ENCODE measurements around the gene CNGA3.
"Not testable (repeated sequence)": the region's sequence is repeated elsewhere in the genome, so short reads cannot be mapped to it uniquely, and the experiment has no call there.

CNGA3 gene

DNA sequence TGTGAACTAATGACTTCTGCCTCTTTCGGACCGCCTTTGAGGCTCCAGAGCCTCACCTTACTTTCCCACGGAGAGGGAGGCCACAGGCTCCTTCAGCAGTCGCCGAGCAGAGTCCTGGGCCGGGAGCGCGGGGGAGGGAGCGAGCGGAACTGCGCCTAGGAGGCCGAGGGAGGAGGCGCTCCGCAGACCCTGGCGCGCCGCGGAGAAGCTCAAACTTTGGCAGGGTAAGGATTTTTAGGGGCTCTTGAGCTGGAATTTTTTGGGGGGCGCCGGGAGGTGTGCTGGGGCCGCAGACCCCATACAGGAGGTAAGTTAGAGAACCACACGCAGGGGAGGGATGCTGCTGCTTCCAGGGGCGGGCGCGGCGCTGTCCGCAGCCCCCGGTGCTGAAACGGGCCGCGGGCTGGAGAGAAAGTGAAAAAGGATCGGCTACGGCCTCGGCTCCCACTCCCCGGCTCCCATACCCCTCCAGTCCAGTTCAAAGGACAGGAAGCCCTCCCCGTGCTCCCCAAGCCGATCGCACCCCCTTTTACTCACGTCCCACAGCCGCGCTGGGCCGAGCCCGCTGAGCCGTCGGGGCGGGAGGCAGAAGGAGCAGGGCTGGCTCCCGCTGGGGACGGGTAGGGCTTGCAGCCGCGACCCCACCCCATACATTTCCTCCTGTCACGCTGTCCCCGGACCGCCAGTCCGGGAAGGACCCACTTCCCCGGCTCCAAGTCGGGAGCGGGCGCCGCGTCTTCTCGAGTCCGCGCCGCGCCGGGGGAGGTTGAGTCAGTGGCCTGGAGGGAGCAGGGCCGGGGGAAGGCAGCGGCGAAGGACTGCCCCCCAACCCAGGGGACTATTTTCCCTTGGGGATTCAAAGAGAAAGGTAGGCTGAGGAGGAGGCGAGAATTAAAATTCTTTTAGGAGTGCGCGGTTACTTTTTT, at the start of gene CNGA3:
CNGA3 (plus strand) TSS at position 146 of the 926 bp plus-strand sequence. CDS start 23,520 bp downstream, outside the sequence.
- Histone ChIP-seq H3K4me3 (ENCODE audit: low read length) (peak within 1 kb of the TSS; percentile 22; the same call in 1 of the 2 replicates), H3K27me3 (ENCODE audit: control insufficient read depth, insufficient read depth, low read length) (peaks cover 38% of the 10 kb centered on the region), H3K4me1 (ENCODE audit: control insufficient read depth, insufficient read depth, low read length) (peaks cover 7% of the 10 kb centered on the region), H3K27ac (ENCODE audit: low read length) (no peak within 1 kb of the TSS), H3K9me3 (ENCODE audit: control insufficient read depth, insufficient read depth, low read length) (no peaks in the 10 kb centered on the region), H3K36me3 (ENCODE audit: control insufficient read depth, insufficient read depth, low read length) (no peaks in the 10 kb centered on the region)
- no peak for DNase-seq (ENCODE audit: low read depth, low spot score)
- no CpG with 5 or more reads among the region's 72 CpGs for WGBS (ENCODE audit: insufficient coverage, insufficient read length)

- no peaks in the 10 kb centered on the region for H3K4me1 ChIP-seq (ENCODE audit: control insufficient read depth, insufficient read depth, low read length)
- no CpG with 5 or more reads among the region's 12 CpGs for WGBS (ENCODE audit: insufficient coverage, insufficient read length)
- no peaks in the 10 kb centered on the region for H3K27me3 ChIP-seq (ENCODE audit: control insufficient read depth, insufficient read depth, low read length)
- H3K9me3 ChIP-seq (ENCODE audit: control insufficient read depth, insufficient read depth, low read length), result no peaks in the 10 kb centered on the region
- no peaks in the 10 kb centered on the region for H3K36me3 ChIP-seq (ENCODE audit: control insufficient read depth, insufficient read depth, low read length)
- no peak for DNase-seq (ENCODE audit: low read depth, low spot score)
- no peak overlapping the region for H3K27ac ChIP-seq (ENCODE audit: low read length)
- no peak overlapping the region for H3K4me3 ChIP-seq (ENCODE audit: low read length)
Measured at GRCh38 chr2:98297817-98298682, 48.2 kb upstream of the CNGA3 start.

GRCh38 chr2:98298683-98299164, 47.5 kb upstream of the CNGA3 start:
- Histone ChIP-seq H3K4me3 (ENCODE audit: low read length) (no peak overlapping the region), H3K27me3 (ENCODE audit: control insufficient read depth, insufficient read depth, low read length) (no peaks in the 10 kb centered on the region), H3K9me3 (ENCODE audit: control insufficient read depth, insufficient read depth, low read length) (no peaks in the 10 kb centered on the region), H3K4me1 (ENCODE audit: control insufficient read depth, insufficient read depth, low read length) (no peaks in the 10 kb centered on the region), H3K27ac (ENCODE audit: low read length) (no peak overlapping the region), H3K36me3 (ENCODE audit: control insufficient read depth, insufficient read depth, low read length) (no peaks in the 10 kb centered on the region)
- no peak for DNase-seq (ENCODE audit: low read depth, low spot score)
- no CpG with 5 or more reads among the region's 6 CpGs for WGBS (ENCODE audit: insufficient coverage, insufficient read length)

DNA sequence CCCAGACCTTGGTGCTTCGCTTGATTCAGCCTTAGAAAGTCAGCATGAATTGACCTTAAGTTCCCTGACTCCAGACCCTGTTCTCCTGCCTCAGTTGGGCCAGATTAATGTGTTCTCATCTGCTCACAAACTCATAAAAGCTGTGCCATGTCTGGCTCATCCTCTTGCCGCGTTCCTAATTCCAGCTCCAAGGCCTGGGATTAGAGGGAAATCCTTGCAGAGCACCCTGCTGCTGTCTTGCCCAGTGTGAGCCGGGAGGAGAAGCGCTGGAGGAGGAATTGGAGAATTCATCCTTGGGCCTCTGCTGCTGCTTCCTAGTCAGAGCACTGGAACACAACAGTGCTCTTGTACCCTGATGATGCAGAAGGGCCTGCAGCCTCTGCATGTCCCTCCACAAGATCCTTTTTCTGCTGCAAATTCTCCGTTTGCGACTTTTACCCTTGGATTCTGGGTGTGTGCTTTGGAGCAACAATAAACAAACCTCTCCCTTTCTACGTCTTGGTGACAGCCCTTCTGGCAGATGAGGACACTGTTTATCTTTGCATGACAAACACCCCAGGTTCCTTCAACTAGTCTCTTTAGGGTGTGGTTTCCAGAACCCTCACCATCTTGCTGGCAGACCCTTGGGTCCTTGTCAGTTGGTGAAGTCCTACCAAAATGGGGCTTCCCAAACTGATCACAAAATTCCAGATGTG, 46.9 kb upstream of the CNGA3 start:
- WGBS (ENCODE audit: insufficient coverage, insufficient read length), result no CpG with 5 or more reads among the region's 8 CpGs
- Histone ChIP-seq H3K27me3 (ENCODE audit: control insufficient read depth, insufficient read depth, low read length) (no peaks in the 10 kb centered on the region), H3K9me3 (ENCODE audit: control insufficient read depth, insufficient read depth, low read length) (no peaks in the 10 kb centered on the region), H3K27ac (ENCODE audit: low read length) (no peak overlapping the region), H3K4me1 (ENCODE audit: control insufficient read depth, insufficient read depth, low read length) (no peaks in the 10 kb centered on the region), H3K4me3 (ENCODE audit: low read length) (no peak overlapping the region), H3K36me3 (ENCODE audit: control insufficient read depth, insufficient read depth, low read length) (no peaks in the 10 kb centered on the region)
- DNase-seq (ENCODE audit: low read depth, low spot score), result no peak

DNA sequence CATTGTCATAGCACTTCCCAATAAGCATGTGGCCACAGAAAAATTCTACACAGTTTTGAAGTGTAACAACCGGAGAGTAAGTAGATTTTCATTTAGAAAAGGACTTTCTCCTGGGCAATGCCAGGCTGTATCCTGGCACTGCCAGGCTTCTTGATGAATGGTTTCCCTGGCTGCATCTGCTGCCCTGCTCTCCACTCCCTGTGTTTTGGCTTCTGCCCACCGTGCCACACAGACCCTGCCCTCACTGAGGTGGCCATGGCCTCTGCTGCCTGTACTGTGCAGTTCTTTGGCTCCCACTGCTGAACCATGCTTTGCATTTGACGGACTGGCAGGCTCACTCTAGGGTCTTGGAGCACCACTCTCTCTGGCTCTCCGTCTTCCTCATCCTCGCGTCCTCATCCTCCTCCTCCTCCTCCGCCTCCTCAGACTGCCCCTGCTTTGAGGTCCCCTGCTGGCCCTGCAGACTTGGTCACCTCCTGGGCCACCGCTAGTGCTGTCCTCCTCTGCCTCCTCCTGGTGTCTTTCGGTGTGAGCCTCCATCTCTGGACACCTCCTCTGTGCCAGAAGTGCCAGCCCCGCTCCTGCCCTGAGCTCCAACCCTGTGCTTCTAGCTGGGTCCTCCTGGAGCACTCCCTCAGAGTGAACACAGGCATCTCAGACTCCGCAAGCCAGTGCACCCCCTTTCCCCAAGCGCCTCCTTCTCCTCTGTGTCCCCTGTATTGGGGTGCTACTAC, 45.9 kb upstream of the CNGA3 start:
- H3K9me3 ChIP-seq (ENCODE audit: control insufficient read depth, insufficient read depth, low read length), result no peaks in the 10 kb centered on the region
- no peaks in the 10 kb centered on the region for H3K27me3 ChIP-seq (ENCODE audit: control insufficient read depth, insufficient read depth, low read length)
- DNase-seq (ENCODE audit: low read depth, low spot score), result no peak
- WGBS (ENCODE audit: insufficient coverage, insufficient read length), result no CpG with 5 or more reads among the region's 12 CpGs
- H3K36me3 ChIP-seq (ENCODE audit: control insufficient read depth, insufficient read depth, low read length), result no peaks in the 10 kb centered on the region
- H3K4me1 ChIP-seq (ENCODE audit: control insufficient read depth, insufficient read depth, low read length), result no peaks in the 10 kb centered on the region
- no peak overlapping the region for H3K4me3 ChIP-seq (ENCODE audit: low read length)
- no peak overlapping the region for H3K27ac ChIP-seq (ENCODE audit: low read length)

DNA sequence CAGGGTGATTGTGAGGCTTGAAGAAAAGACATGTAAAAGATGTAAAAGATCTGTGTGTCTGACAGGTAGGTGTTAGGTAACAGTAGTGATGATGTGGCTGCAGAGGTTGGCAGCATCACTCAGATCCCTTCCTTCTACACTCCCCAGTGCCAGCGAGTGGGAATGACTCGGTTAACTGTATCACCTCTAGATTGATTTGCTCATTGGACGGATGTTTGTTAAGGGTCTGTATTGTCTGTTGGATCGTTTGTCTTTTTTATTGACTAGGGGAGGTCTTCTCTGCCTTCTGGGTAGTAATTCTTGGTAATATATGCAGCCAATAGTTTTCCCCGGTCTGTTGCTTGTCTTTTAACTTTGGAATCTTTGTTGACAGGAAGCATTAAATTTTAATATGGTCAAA, 44.8 kb upstream of the CNGA3 start:
- Histone ChIP-seq H3K9me3 (ENCODE audit: control insufficient read depth, insufficient read depth, low read length) (no peaks in the 10 kb centered on the region), H3K27me3 (ENCODE audit: control insufficient read depth, insufficient read depth, low read length) (no peaks in the 10 kb centered on the region), H3K27ac (ENCODE audit: low read length) (no peak overlapping the region), H3K4me1 (ENCODE audit: control insufficient read depth, insufficient read depth, low read length) (no peaks in the 10 kb centered on the region), H3K4me3 (ENCODE audit: low read length) (no peak overlapping the region), H3K36me3 (ENCODE audit: control insufficient read depth, insufficient read depth, low read length) (no peaks in the 10 kb centered on the region)
- WGBS (ENCODE audit: insufficient coverage, insufficient read length), result no CpG with 5 or more reads among the region's 5 CpGs
- no peak for DNase-seq (ENCODE audit: low read depth, low spot score)

GRCh38 chr2:98307131-98307696, 39.0 kb upstream of the CNGA3 start:
- no CpG with 5 or more reads among the region's 9 CpGs for whole genome bisulfite sequencing (ENCODE audit: insufficient coverage, insufficient read length)
- not testable (repeated sequence) for H3K36me3 ChIP-seq (ENCODE audit: control insufficient read depth, insufficient read depth, low read length)

DNA sequence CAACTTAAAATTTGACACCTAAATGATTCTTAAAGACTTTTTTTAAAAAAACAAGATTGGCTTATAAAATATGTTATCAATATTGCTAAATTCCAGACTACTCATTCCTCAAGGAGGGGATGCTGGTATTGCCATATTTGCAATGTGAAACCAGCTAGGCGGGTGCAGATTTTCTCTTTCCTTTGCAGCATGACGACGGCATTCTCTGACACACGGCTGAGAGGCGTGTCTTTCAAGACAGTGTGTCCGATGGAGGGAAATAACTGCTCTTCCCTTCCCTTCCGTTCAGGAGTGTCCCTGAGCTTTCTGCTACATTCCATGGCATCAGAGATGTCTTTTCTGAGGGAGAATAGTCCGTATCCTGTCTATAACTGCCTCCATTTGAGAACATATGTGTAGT, 38.2 kb upstream of the CNGA3 start:
- Histone ChIP-seq H3K9me3 (ENCODE audit: control insufficient read depth, insufficient read depth, low read length) (no peaks in the 10 kb centered on the region), H3K36me3 (ENCODE audit: control insufficient read depth, insufficient read depth, low read length) (no peaks in the 10 kb centered on the region), H3K4me1 (ENCODE audit: control insufficient read depth, insufficient read depth, low read length) (0 out of 2 replicates have a peak, but pooled peaks cover 2% of the 10 kb centered on the region), H3K27me3 (ENCODE audit: control insufficient read depth, insufficient read depth, low read length) (no peaks in the 10 kb centered on the region), H3K27ac (ENCODE audit: low read length) (no peak overlapping the region), H3K4me3 (ENCODE audit: low read length) (no peak overlapping the region)
- DNase-seq (ENCODE audit: low read depth, low spot score), result no peak
- no CpG with 5 or more reads among the region's 8 CpGs for WGBS (ENCODE audit: insufficient coverage, insufficient read length)

More at GRCh38 chr2:98307131-98307696, 39.0 kb upstream of the CNGA3 start:
- H3K4me3 ChIP-seq (ENCODE audit: low read length); DNase-seq (ENCODE audit: low read depth, low spot score); H3K27ac ChIP-seq (ENCODE audit: low read length); H3K4me1 ChIP-seq (ENCODE audit: control insufficient read depth, insufficient read depth, low read length); H3K27me3 ChIP-seq (ENCODE audit: control insufficient read depth, insufficient read depth, low read length); H3K9me3 ChIP-seq (ENCODE audit: control insufficient read depth, insufficient read depth, low read length): not testable (repeated sequence)

DNA sequence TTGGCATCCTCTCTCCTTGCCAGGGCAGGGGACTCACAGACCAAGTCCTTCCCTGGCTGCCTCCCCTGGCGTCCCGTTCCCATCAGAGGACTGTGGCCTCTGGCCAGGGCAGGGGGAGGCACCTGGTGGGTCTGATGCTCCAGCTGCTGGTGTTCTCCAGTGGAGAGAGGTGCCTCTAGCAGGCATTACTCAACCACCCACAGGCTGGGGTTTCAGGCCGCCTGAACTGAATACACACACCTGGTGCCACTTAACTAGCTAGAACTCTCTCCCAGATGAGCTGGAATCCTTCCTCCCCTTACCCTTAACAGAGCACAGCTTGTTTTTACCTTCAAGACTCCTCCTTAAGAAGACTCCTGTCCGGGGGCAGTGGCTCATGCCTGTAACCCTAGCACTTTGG, 37.7 kb upstream of the CNGA3 start:
- no peak for DNase-seq (ENCODE audit: low read depth, low spot score)
- no peaks in the 10 kb centered on the region for H3K9me3 ChIP-seq (ENCODE audit: control insufficient read depth, insufficient read depth, low read length)
- no peak overlapping the region for H3K4me3 ChIP-seq (ENCODE audit: low read length)
- H3K36me3 ChIP-seq (ENCODE audit: control insufficient read depth, insufficient read depth, low read length), result no peaks in the 10 kb centered on the region
- H3K4me1 ChIP-seq (ENCODE audit: control insufficient read depth, insufficient read depth, low read length), result 0 out of 2 replicates have a peak, but pooled peaks cover 2% of the 10 kb centered on the region
- no CpG with 5 or more reads among the region's 4 CpGs for WGBS (ENCODE audit: insufficient coverage, insufficient read length)
- no peak overlapping the region for H3K27ac ChIP-seq (ENCODE audit: low read length)
- H3K27me3 ChIP-seq (ENCODE audit: control insufficient read depth, insufficient read depth, low read length), result no peaks in the 10 kb centered on the region

Measured in iPS DF 6.9 (cell line).